Left lobe of liver (tissue), 2 donors: ENCODE data around the gene HEBP1. TPM values are rescaled to one million over a fixed set of nuclear protein-coding genes. Genes with fewer than 3 reads are reported as not detected.

Source experiments
- ATAC-seq: fragments of 200-7000 bp; cut with Tn5 transposase; one replicate; pipeline ENCODE4 v1.9.1; 2020; ENCODE audit warnings: mild to moderate bottlenecking, moderate library complexity
- DNase-seq: peaks from one replicate; pipeline ENCODE4 v3.0.0-alpha.2; 2020; ENCODE audit warnings: low spot score
- total RNA-seq: library from RNA; stranded (reverse); gene quantifications from one replicate; pipeline ENCODE4 v1.2.1, GENCODE V29; 2021
- donor health status: DM: no; HTN: no; CAD: no; lungs with moderate emphysema.
- donor health status: DM: no; HTN: yes; CAD: no.

The HEBP1 gene
- total RNA-seq, 1 donor from 2014 or later, result 86.6 TPM

GRCh38 chr12:13024531-13024916 is 24.5 kb upstream of the HEBP1 start:
- ATAC-seq, result peak; percentile 65

GRCh38 chr12:13023811-13024530 is 23.9 kb upstream of the HEBP1 start:
- peak; percentile 87 for ATAC-seq
- no peak for DNase-seq

More at GRCh38 chr12:13024531-13024916, 24.5 kb upstream of the HEBP1 start:
- DNase-seq, result no peak

- DNase-seq (no peak), ATAC-seq (no peak)
Measured at GRCh38 chr12:13022851-13023271, 22.8 kb upstream of the HEBP1 start.

- no peak for ATAC-seq
- DNase-seq, result no peak
Measured at GRCh38 chr12:13011098-13011497, 11.0 kb upstream of the HEBP1 start.

- DNase-seq (no peak), ATAC-seq (no peak)
Measured at GRCh38 chr12:13008741-13009380, 8.8 kb upstream of the HEBP1 start.

GRCh38 chr12:13007496-13008233 is 7.6 kb upstream of the HEBP1 start:
- DNase-seq (no peak), ATAC-seq (no peak)

- peak; percentile 82 for DNase-seq
Measured at GRCh38 chr12:13005649-13006048, 5.6 kb upstream of the HEBP1 start.

GRCh38 chr12:13004986-13005385 is 4.9 kb upstream of the HEBP1 start:
- DNase-seq (no peak), ATAC-seq (no peak)

More at GRCh38 chr12:13005649-13006048, 5.6 kb upstream of the HEBP1 start:
- ATAC-seq, result peak; percentile 61

GRCh38 chr12:13004361-13004760 is 4.3 kb upstream of the HEBP1 start:
- no peak for DNase-seq
- no peak for ATAC-seq

GRCh38 chr12:13002301-13003097 is 2.4 kb upstream of the HEBP1 start:
- no peak for ATAC-seq
- no peak for DNase-seq

- ATAC-seq (no peak), DNase-seq (no peak)
Measured at GRCh38 chr12:13001775-13002040, 1.6 kb upstream of the HEBP1 start.

GRCh38 chr12:13000925-13001774 is 1.1 kb upstream of the HEBP1 start:
- DNase-seq (peak; percentile 68), ATAC-seq (peak; percentile 53)

- ATAC-seq (peak; percentile 34), DNase-seq (no peak)
Measured at GRCh38 chr12:13000616-13000924, 505 bp upstream of the HEBP1 start.

GRCh38 chr12:12999271-12999958 is 650 bp downstream of the HEBP1 start:
- ATAC-seq (peak; percentile 12), DNase-seq (no peak)

GRCh38 chr12:12998248-12998647 is 1.8 kb downstream of the HEBP1 start:
- no peak for DNase-seq
- no peak for ATAC-seq

- DNase-seq, result no peak
- ATAC-seq, result no peak
Measured at GRCh38 chr12:12997734-12998133, 2.3 kb downstream of the HEBP1 start.

- no peak for ATAC-seq
- DNase-seq, result no peak
Measured at GRCh38 chr12:12997156-12997555, 2.9 kb downstream of the HEBP1 start.

- DNase-seq (no peak), ATAC-seq (no peak)
Measured at GRCh38 chr12:12996209-12996608, 3.9 kb downstream of the HEBP1 start.

GRCh38 chr12:12995088-12995487 is 5.0 kb downstream of the HEBP1 start:
- no peak for DNase-seq
- ATAC-seq, result no peak

GRCh38 chr12:12993367-12993766 is 6.7 kb downstream of the HEBP1 start:
- DNase-seq (no peak), ATAC-seq (no peak)
